ENCODE measurements around the gene CLDN19.

GRCh38 chr1:42735056-42735455 is 5.0 kb downstream of the CLDN19 start:
- TF ChIP-seq POLR2AphosphoS5 (IDR thresholded peaks at IDR 0.05; ENCODE audit: low read depth, low read length) = no peak
- TF ChIP-seq, protein P1, sequence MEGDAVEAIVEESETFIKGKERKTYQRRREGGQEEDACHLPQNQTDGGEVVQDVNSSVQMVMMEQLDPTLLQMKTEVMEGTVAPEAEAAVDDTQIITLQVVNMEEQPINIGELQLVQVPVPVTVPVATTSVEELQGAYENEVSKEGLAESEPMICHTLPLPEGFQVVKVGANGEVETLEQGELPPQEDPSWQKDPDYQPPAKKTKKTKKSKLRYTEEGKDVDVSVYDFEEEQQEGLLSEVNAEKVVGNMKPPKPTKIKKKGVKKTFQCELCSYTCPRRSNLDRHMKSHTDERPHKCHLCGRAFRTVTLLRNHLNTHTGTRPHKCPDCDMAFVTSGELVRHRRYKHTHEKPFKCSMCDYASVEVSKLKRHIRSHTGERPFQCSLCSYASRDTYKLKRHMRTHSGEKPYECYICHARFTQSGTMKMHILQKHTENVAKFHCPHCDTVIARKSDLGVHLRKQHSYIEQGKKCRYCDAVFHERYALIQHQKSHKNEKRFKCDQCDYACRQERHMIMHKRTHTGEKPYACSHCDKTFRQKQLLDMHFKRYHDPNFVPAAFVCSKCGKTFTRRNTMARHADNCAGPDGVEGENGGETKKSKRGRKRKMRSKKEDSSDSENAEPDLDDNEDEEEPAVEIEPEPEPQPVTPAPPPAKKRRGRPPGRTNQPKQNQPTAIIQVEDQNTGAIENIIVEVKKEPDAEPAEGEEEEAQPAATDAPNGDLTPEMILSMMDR (IDR thresholded peaks at IDR 0.05) = no peak
- no peak for TF ChIP-seq REST (IDR thresholded peaks at IDR 0.05; ENCODE audit: insufficient read depth in 1 of 2, low read depth in 2 of 2, low read length in 1 of 2)
